K562 (cell line): Measurements from ENCODE around the gene AKT1S1.

ENCODE experiments used
- POLR2AphosphoS5 ChIP-seq: IDR thresholded peaks from 2 replicates; pipeline ENCODE4 v1.6.1; 2011; ENCODE audit warnings: mild to moderate bottlenecking, low read depth, low read length, moderate library complexity; ENCODE audit not compliant: control insufficient read depth, insufficient read depth
- SP2 ChIP-seq: IDR thresholded peaks from 2 replicates; pipeline ENCODE4 v1.6.1; 2011; ENCODE audit warnings: mild to moderate bottlenecking, low read depth, low read length, moderate library complexity; ENCODE audit not compliant: poor library complexity, severe bottlenecking; ENCODE audit errors: extremely low read depth
- TF ChIP-seq, protein P1 (sequence below): sonication (generic); formaldehyde crosslinking; IDR thresholded peaks from 2 replicates; pipeline ENCODE4 v1.8.0; 2023; ENCODE audit warnings: missing genetic modification reagents, mild to moderate bottlenecking, borderline replicate concordance

DNA sequence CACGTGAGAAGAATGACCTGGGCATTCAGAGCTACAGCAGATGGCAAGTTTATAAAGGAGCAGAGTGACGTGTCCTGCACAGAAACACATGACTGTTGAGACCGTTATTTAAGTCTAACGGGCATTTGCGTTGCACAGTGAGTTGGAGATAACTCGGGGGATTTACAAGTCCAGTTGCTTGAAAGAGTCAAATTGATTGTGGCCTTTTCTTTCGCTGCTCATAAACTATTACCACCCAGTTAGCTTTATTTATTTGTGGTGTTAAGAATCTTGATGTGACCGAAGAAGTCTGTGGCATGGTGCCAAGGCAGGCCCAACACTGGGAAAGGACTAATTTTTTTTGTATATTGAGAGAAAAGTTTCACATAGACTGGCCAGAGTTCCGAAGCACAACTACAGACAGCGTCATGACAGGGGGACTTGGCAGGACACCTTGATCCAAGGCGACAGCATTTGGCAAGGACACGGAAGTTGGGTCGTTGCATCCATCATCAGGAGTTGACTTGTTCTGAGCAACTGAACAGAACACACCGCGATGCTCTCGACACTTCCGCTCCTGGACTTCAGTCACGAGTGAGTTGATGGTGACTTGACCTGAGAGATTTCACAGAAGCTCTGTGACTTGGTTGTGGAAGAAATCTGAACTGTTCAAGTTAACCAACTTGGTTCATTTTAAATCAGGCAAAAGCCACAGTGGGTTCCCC, 38.1 kb downstream of the AKT1S1 start:
- TF ChIP-seq, protein P1, sequence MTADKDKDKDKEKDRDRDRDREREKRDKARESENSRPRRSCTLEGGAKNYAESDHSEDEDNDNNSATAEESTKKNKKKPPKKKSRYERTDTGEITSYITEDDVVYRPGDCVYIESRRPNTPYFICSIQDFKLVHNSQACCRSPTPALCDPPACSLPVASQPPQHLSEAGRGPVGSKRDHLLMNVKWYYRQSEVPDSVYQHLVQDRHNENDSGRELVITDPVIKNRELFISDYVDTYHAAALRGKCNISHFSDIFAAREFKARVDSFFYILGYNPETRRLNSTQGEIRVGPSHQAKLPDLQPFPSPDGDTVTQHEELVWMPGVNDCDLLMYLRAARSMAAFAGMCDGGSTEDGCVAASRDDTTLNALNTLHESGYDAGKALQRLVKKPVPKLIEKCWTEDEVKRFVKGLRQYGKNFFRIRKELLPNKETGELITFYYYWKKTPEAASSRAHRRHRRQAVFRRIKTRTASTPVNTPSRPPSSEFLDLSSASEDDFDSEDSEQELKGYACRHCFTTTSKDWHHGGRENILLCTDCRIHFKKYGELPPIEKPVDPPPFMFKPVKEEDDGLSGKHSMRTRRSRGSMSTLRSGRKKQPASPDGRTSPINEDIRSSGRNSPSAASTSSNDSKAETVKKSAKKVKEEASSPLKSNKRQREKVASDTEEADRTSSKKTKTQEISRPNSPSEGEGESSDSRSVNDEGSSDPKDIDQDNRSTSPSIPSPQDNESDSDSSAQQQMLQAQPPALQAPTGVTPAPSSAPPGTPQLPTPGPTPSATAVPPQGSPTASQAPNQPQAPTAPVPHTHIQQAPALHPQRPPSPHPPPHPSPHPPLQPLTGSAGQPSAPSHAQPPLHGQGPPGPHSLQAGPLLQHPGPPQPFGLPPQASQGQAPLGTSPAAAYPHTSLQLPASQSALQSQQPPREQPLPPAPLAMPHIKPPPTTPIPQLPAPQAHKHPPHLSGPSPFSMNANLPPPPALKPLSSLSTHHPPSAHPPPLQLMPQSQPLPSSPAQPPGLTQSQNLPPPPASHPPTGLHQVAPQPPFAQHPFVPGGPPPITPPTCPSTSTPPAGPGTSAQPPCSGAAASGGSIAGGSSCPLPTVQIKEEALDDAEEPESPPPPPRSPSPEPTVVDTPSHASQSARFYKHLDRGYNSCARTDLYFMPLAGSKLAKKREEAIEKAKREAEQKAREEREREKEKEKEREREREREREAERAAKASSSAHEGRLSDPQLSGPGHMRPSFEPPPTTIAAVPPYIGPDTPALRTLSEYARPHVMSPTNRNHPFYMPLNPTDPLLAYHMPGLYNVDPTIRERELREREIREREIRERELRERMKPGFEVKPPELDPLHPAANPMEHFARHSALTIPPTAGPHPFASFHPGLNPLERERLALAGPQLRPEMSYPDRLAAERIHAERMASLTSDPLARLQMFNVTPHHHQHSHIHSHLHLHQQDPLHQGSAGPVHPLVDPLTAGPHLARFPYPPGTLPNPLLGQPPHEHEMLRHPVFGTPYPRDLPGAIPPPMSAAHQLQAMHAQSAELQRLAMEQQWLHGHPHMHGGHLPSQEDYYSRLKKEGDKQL (CRISPR knock-in tag) = no peak
- TF ChIP-seq SP2 (no peak), POLR2AphosphoS5 (no peak)
